Ramos (cell line): ENCODE measurements around the gene NFXL1.

Source experiments
- in situ Hi-C: fragments of 300-500 bp; cut with MboI; formaldehyde crosslinking; loops from one replicate; pipeline ENCODE4 v1.14.3; 2022; ENCODE audit warnings: low sequenced_read_pairs; ENCODE audit not compliant: unreplicated experiment

Gene NFXL1

GRCh38 chr4:47837094-47837907 is 77.1 kb downstream of the NFXL1 start:
- in situ Hi-C loops = no loop called here

- in situ Hi-C loops = no loop called here
Observed at GRCh38 chr4:47836641-47837093, 77.7 kb downstream of the NFXL1 start.

- in situ Hi-C loops = no loop called here
Observed at GRCh38 chr4:47835494-47835893, 78.9 kb downstream of the NFXL1 start.

GRCh38 chr4:47831026-47831679 is 83.2 kb downstream of the NFXL1 start:
- in situ Hi-C loops = no loop called here

- in situ Hi-C loops = no loop called here
Observed at GRCh38 chr4:47830265-47831025, 83.9 kb downstream of the NFXL1 start.

GRCh38 chr4:47829438-47829837 is 84.9 kb downstream of the NFXL1 start:
- in situ Hi-C loops = no loop called here

- in situ Hi-C loops = no loop called here
Observed at GRCh38 chr4:47827343-47828047, 86.9 kb downstream of the NFXL1 start.

GRCh38 chr4:47824840-47825239 is 89.5 kb downstream of the NFXL1 start:
- in situ Hi-C loops = no loop called here

GRCh38 chr4:47819178-47819577 is 95.2 kb downstream of the NFXL1 start:
- in situ Hi-C loops = no loop called here

- in situ Hi-C loops = no loop called here
Observed at GRCh38 chr4:47817275-47817674, 97.1 kb downstream of the NFXL1 start.

- in situ Hi-C loops = no loop called here
Observed at GRCh38 chr4:47816748-47817147, 97.6 kb downstream of the NFXL1 start.

- in situ Hi-C loops = no loop called here
Observed at GRCh38 chr4:47814618-47815295, 99.6 kb downstream of the NFXL1 start.

GRCh38 chr4:47809654-47810203 is 104.7 kb downstream of the NFXL1 start:
- in situ Hi-C loops = no loop called here

- in situ Hi-C loops = no loop called here
Observed at GRCh38 chr4:47804598-47804997, 109.8 kb downstream of the NFXL1 start.

- in situ Hi-C loops = no loop called here
Observed at GRCh38 chr4:47801481-47802002, 112.8 kb downstream of the NFXL1 start.

GRCh38 chr4:47798165-47798564 is 116.2 kb downstream of the NFXL1 start:
- in situ Hi-C loops = no loop called here
